Measurements from ENCODE around the gene PARD3. TPM values are rescaled to one million over a fixed set of nuclear protein-coding genes. Genes with fewer than 3 reads are reported as not detected.

The PARD3 gene
- total and polyA plus RNA-seq, 10 of the 15 experiments (the other 5 are each of a cell fraction or from before 2014, with no cell fraction given), result 2.6 to 43.1 (median 13.9) TPM

DNA sequence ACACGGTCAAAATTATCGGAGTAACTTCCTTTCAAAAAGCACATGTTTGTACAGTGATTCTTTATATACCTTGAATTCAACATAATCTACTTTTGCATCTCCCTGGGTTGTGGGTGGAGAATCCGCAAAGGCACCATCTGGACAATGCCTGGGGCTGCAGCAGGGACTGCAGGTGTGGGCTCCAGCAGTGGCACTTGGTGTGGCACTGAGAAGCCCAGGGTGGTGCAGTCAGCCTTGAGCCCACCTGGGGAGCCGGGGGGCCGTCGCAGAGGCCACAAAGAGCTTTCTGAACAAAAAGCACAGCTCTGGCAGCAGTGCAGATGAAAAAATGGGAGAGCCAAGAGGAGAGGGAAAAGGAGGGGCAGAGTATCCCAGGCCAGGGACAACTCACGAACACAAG is 22.2 kb downstream of the PARD3 start:
- Histone ChIP-seq H3K4me2 (ENCODE audit: control insufficient read depth, insufficient read depth) (no peak overlapping the region), H3K36me3 (ENCODE audit: control insufficient read depth in 2 of 2, insufficient read depth in 2 of 2, low read length in 1 of 2) (no peaks in the 10 kb centered on the region), H3K9ac (ENCODE audit: control insufficient read depth, insufficient read depth, low read length) (no peak overlapping the region), H3K9me3 (replicated peaks; ENCODE audit: control insufficient read depth, insufficient read depth, low read length) (no peaks in the 10 kb centered on the region), H3K79me2 (ENCODE audit: control insufficient read depth, insufficient read depth, low read length) (no peaks in the 10 kb centered on the region), H3K4me1 (ENCODE audit: control insufficient read depth, insufficient read depth, low read length) (no peaks in the 10 kb centered on the region), H4K20me1 (ENCODE audit: control insufficient read depth, insufficient read depth) (no peaks in the 10 kb centered on the region), H3K27me3 (replicated peaks in 1 of 2; ENCODE audit: control insufficient read depth in 2 of 2, insufficient read depth in 2 of 2, low read length in 1 of 2) (no peaks in the 10 kb centered on the region), H3K27ac (ENCODE audit: control insufficient read depth, insufficient read depth) (no peak overlapping the region), H3K4me3 (no peak overlapping the region), H2AFZ (ENCODE audit: control insufficient read depth, low read depth, low read length) (no peak overlapping the region)
- POLR2A ChIA-PET, result interaction anchor here (0.7 to 1.8 kb wide), 3 partner anchors 9 to 20 kb away, joined by 3 to 5 read pairs (median 4); no protein-coding TSS in a partner anchor
- SMC1A ChIA-PET (ENCODE audit: uncharacterized antibody, unreplicated experiment), result interaction anchor here (0.6 to 6.0 kb wide), 6 partner anchors 8 to 68 kb away, joined by 3 to 42 read pairs (median 6); no protein-coding TSS in a partner anchor
- 36% methylated on average over 4 of the region's 7 CpGs for WGBS (ENCODE audit: insufficient coverage, insufficient replicate concordance, low lambda C conversion rate, missing lambda C conversion rate)
- BruUV-seq (replicated peaks), result no TSS peak
- FAIRE-seq (no peak), ATAC-seq (no peak), DNase-seq (ENCODE audit: low read depth, low spot score) (no peak)
- in situ Hi-C loops (cut with MboI), result no loop called here
- RAD21 ChIA-PET (ENCODE audit: unreplicated experiment), result interaction anchor here (0.6 to 2.1 kb wide), 6 partner anchors 15 to 69 kb away, joined by 3 to 7 read pairs (median 3); no protein-coding TSS in a partner anchor
- intact Hi-C loops (cut with micrococcal nuclease; ENCODE audit: unreplicated experiment), result no loop called here
- no peak for TF ChIP-seq POLR2AphosphoS5 (IDR thresholded peaks at IDR 0.05; ENCODE audit: low read length)
- TF ChIP-seq CREM (IDR thresholded peaks at IDR 0.05; ENCODE audit: low read depth), result no peak
- no peak for TF ChIP-seq ELK1 (IDR thresholded peaks at IDR 0.05; ENCODE audit: low read depth, low read length)
- TF ChIP-seq, protein P1, sequence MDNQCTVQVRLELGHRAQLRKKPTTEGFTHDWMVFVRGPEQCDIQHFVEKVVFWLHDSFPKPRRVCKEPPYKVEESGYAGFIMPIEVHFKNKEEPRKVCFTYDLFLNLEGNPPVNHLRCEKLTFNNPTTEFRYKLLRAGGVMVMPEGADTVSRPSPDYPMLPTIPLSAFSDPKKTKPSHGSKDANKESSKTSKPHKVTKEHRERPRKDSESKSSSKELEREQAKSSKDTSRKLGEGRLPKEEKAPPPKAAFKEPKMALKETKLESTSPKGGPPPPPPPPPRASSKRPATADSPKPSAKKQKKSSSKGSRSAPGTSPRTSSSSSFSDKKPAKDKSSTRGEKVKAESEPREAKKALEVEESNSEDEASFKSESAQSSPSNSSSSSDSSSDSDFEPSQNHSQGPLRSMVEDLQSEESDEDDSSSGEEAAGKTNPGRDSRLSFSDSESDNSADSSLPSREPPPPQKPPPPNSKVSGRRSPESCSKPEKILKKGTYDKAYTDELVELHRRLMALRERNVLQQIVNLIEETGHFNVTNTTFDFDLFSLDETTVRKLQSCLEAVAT (IDR thresholded peaks at IDR 0.05), result no peak
- TF ChIP-seq NBN (IDR thresholded peaks at IDR 0.05), result no peak
- TF ChIP-seq, protein P2, sequence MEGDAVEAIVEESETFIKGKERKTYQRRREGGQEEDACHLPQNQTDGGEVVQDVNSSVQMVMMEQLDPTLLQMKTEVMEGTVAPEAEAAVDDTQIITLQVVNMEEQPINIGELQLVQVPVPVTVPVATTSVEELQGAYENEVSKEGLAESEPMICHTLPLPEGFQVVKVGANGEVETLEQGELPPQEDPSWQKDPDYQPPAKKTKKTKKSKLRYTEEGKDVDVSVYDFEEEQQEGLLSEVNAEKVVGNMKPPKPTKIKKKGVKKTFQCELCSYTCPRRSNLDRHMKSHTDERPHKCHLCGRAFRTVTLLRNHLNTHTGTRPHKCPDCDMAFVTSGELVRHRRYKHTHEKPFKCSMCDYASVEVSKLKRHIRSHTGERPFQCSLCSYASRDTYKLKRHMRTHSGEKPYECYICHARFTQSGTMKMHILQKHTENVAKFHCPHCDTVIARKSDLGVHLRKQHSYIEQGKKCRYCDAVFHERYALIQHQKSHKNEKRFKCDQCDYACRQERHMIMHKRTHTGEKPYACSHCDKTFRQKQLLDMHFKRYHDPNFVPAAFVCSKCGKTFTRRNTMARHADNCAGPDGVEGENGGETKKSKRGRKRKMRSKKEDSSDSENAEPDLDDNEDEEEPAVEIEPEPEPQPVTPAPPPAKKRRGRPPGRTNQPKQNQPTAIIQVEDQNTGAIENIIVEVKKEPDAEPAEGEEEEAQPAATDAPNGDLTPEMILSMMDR (IDR thresholded peaks at IDR 0.05 in 2 of 3, conservative IDR thresholded peaks at IDR 0.05 in 1 of 3; ENCODE audit: control insufficient read depth in 2 of 3, extremely low read depth in 1 of 3, insufficient read depth in 1 of 3, low read depth in 3 of 3, low read length in 3 of 3), result no peak
- TF ChIP-seq ZZZ3 (IDR thresholded peaks at IDR 0.05; ENCODE audit: control insufficient read depth, insufficient read length, low read depth), result no peak
- no peak for TF ChIP-seq NFIC (IDR thresholded peaks at IDR 0.05; ENCODE audit: low read depth, low read length)
- no peak for TF ChIP-seq SKIL (IDR thresholded peaks at IDR 0.05; ENCODE audit: low read depth, poor library complexity, severe bottlenecking)
- TF ChIP-seq CEBPZ (IDR thresholded peaks at IDR 0.05; ENCODE audit: low read depth, low read length), result no peak
- CTCF ChIA-PET, result interaction anchor here (1.0 to 3.1 kb wide), 4 partner anchors 14 to 76 kb away, joined by 3 to 26 read pairs (median 7); no protein-coding TSS in a partner anchor

Data from GM12878 (cell line).